KBM-7 (cell line): ENCODE measurements around the gene SLC26A11.

Source experiments
- DNase-seq: peaks from one replicate; pipeline ENCODE4 v3.0.0-alpha.2; 2015
- in situ Hi-C: fragments of 300-500 bp; cut with MboI; formaldehyde crosslinking; loops from 2 replicates; pipeline ENCODE4 v1.14.3; 2020; ENCODE audit warnings: low sequenced_read_pairs, low pct_unique_long_range_greater_than_20kb, mixed read lengths

The SLC26A11 gene

GRCh38 chr17:80220054-80220735 lies at the start of gene SLC26A11, which contains the start of gene SGSH:
SLC26A11 (plus strand) TSS chr17:80220427; CDS start chr17:80221561, 1,134 bp downstream.
SGSH (minus strand) TSS chr17:80220333; CDS start chr17:80220313, 20 bp downstream.
- no peak for DNase-seq
- in situ Hi-C loops: no loop called here

- no peak for DNase-seq
- in situ Hi-C loops: no loop called here
These were observed 48.5 kb upstream of the SLC26A11 start for GRCh38 chr17:80171681-80172080.

- in situ Hi-C loops: no loop called here
- DNase-seq: no peak
These were observed 47.1 kb upstream of the SLC26A11 start for GRCh38 chr17:80173126-80173525.

GRCh38 chr17:80173916-80174315 lies 46.3 kb upstream of the SLC26A11 start:
- in situ Hi-C loops: no loop called here
- DNase-seq: no peak

GRCh38 chr17:80176757-80177156 lies 43.5 kb upstream of the SLC26A11 start:
- DNase-seq: no peak
- in situ Hi-C loops: no loop called here

- no peak for DNase-seq
- in situ Hi-C loops: no loop called here
These were observed 42.1 kb upstream of the SLC26A11 start for GRCh38 chr17:80177986-80178595.

- DNase-seq: no peak
- in situ Hi-C loops: no loop called here
These were observed 40.0 kb upstream of the SLC26A11 start for GRCh38 chr17:80180192-80180591.

GRCh38 chr17:80181431-80181830 lies 38.8 kb upstream of the SLC26A11 start:
- in situ Hi-C loops: no loop called here

GRCh38 chr17:80182118-80182844 lies 37.9 kb upstream of the SLC26A11 start:
- in situ Hi-C loops: no loop called here
- DNase-seq: no peak

More at GRCh38 chr17:80181431-80181830, 38.8 kb upstream of the SLC26A11 start:
- DNase-seq: no peak

GRCh38 chr17:80182845-80183223 lies 37.4 kb upstream of the SLC26A11 start:
- in situ Hi-C loops: no loop called here
- no peak for DNase-seq

GRCh38 chr17:80183581-80184422 lies 36.4 kb upstream of the SLC26A11 start:
- in situ Hi-C loops: no loop called here
- DNase-seq: no peak

- no peak for DNase-seq
- in situ Hi-C loops: no loop called here
These were observed 35.9 kb upstream of the SLC26A11 start for GRCh38 chr17:80184423-80184714.

GRCh38 chr17:80185968-80186367 lies 34.3 kb upstream of the SLC26A11 start:
- in situ Hi-C loops: no loop called here
- DNase-seq: no peak

- in situ Hi-C loops: no loop called here
- DNase-seq: no peak
These were observed 33.1 kb upstream of the SLC26A11 start for GRCh38 chr17:80187090-80187489.

GRCh38 chr17:80187515-80187941 lies 32.7 kb upstream of the SLC26A11 start:
- no peak for DNase-seq
- in situ Hi-C loops: no loop called here

- DNase-seq: no peak
- in situ Hi-C loops: no loop called here
These were observed 30.6 kb upstream of the SLC26A11 start for GRCh38 chr17:80189611-80190010.

GRCh38 chr17:80190716-80191115 lies 29.5 kb upstream of the SLC26A11 start:
- in situ Hi-C loops: no loop called here
- DNase-seq: no peak

- no peak for DNase-seq
- in situ Hi-C loops: no loop called here
These were observed 29.0 kb upstream of the SLC26A11 start for GRCh38 chr17:80191192-80191591.

GRCh38 chr17:80191865-80192661 lies 28.2 kb upstream of the SLC26A11 start:
- DNase-seq: no peak
- in situ Hi-C loops: no loop called here
